Heart right ventricle (tissue), 16 donors: ENCODE results near the gene ZFTA. TPM values are rescaled to one million over a fixed set of nuclear protein-coding genes. Genes with fewer than 3 reads are reported as not detected.

ENCODE experiments used
- ATAC-seq, 8 donors: fragments of 200-7000 bp; cut with Tn5 transposase; one replicate each; pipeline ENCODE4 v1.9.1; 2020; ENCODE audit warnings: mild to moderate bottlenecking in 8 of 8, moderate library complexity in 8 of 8, moderate number of reproducible peaks in 1 of 8
- DNase-seq, 2 donors: peaks; one replicate each; pipeline ENCODE4 v3.0.0-alpha.2; 2020
- H3K27ac ChIP-seq, 10 donors: fragments of 200-600 bp; sonication (generic) in 2 of 10; one replicate each; pipeline versions ENCODE4 v1.5.0 to v1.8.0; 2020 to 2022; ENCODE audit warnings: mild to moderate bottlenecking in 3 of 10
- H3K27me3 ChIP-seq, 7 donors: fragments of 200-600 bp; one replicate each; pipeline ENCODE4 v1.8.0; 2021 to 2022; ENCODE audit warnings: mild to moderate bottlenecking in 2 of 7
- H3K36me3 ChIP-seq, 9 donors: fragments of 200-600 bp; sonication (generic) in 1 of 9; one replicate each; pipeline versions ENCODE4 v1.5.0 to v1.8.0; 2020 to 2022; ENCODE audit warnings: mild to moderate bottlenecking in 2 of 9
- H3K4me1 ChIP-seq, 9 donors: fragments of 200-600 bp; sonication (generic) in 1 of 9; one replicate each; pipeline versions ENCODE4 v1.5.0 to v1.8.0; 2020 to 2022; ENCODE audit warnings: mild to moderate bottlenecking in 4 of 9
- H3K4me3 ChIP-seq, 10 donors: fragments of 200-600 bp; sonication (generic) in 2 of 10; one replicate each; pipeline versions ENCODE4 v1.5.0 to v1.8.0; 2020 to 2022; ENCODE audit warnings: mild to moderate bottlenecking in 7 of 10, moderate library complexity in 2 of 10
- H3K9me3 ChIP-seq, 11 donors: fragments of 200-600 bp in 10 of 11; sonication (generic) in 2 of 11; one replicate each; pipeline versions ENCODE4 v1.5.0 to v1.8.0; 2013 to 2022; ENCODE audit warnings: mild to moderate bottlenecking in 2 of 11, control low read depth in 1 of 11, moderate library complexity in 1 of 11
- CTCF ChIP-seq, 9 donors: fragments of 200-600 bp; sonication (generic) in 2 of 9; IDR thresholded peaks; one replicate each; pipeline versions ENCODE4 v1.5.0 to v1.8.0; 2021 to 2022; ENCODE audit warnings: antibody characterized with exemption in 9 of 9, mild to moderate bottlenecking in 5 of 9, moderate library complexity in 1 of 9
- WGBS, 2 donors: extraction: QIAGEN DNeasy Blood & Tissue Kit; methylation state at CpG; one replicate each; pipeline ENCODE4 v1.1.7; 2013; ENCODE audit warnings: inconsistent platforms in 1 of 2; 5-methylcytosine and 5-hydroxymethylcytosine counted together
- intact Hi-C, 10 donors: fragments of 100-400 bp; cut with DNase I; formaldehyde crosslinking; loops; one replicate each; pipeline versions ENCODE4 v1.11.1 to v1.14.2; 2022
- polyA plus RNA-seq, 2 donors: library from polyadenylated mRNA; stranded (reverse); fragments of 200-250 nt; gene quantifications; one replicate each; pipeline ENCODE4 v1.2.3, GENCODE V29; 2013
- total RNA-seq, 10 donors: library from RNA; stranded (reverse); fragmentation: NEBNext Ultra II Directional in 3 of 10; extraction: Animal tissue kit (Norgen Biotek cat#: 25700) in 3 of 10; gene quantifications; one replicate each; pipeline versions ENCODE4 v1.2.1 to v1.2.4, GENCODE V29; 2021 to 2023
- donor health status: Arrhythmogenic right ventricular cardiomyopathy.
- donor health status: ischemic (EF 13 %, LVEDD 7.1; RV severe dilation, severe dysfunction).
- donor health status: healthy with polysubstance abuse.
- donor health status: DM: no; HTN: yes; CAD: no.
- donor health status: DM: no; HTN: no; CAD: no.
- donor health status: ischemic (EF 25% LVEDD 6.9; RV normal size, moderate dysfunction).
- donor health status: ischemic (EF 25% LVEDD 5.7; RV mildly dilated, moderate dysfunction).
- donor health status: healthy.
- donor health status: DM: yes; HTN: yes; CAD: no.
- donor health status: Ischemic cardiomyopathy.
- donor health status: ischemic (EF 35%, LVEDD 5.7; RV mildly dilated, moderate dysfunction).
- donor health status: nonischemic (EF 11% LVEDD 7.7; RV severe dilation, severe dysfunction).
- donor health status: DM: yes; HTN: yes; CAD: no.
- donor health status: PGD.
- donor health status: ischemic (EF 29% LVEDD 5.4; RV normal size, mild dysfunction).
- donor health status: nonischemic (EF 23%, LVEDD 6.1; RV moderate dilation, normal function).

ZFTA gene
- total and polyA plus RNA-seq, 12 donors: 4.6 to 14.3 (median 8.6) TPM

- H3K9me3 ChIP-seq: no peaks in the 10 kb centered on the region
- intact Hi-C loops: loop anchor here in 5 of 10 donors (10.0 kb wide), 3 partner anchors 54 to 384 kb away; partner anchors contain the start of gene SPINDOC (in 1 of the 5)
- no peak overlapping the region for H3K27ac ChIP-seq
- no peak for TF ChIP-seq CTCF (IDR thresholded peaks at IDR 0.05)
- H3K27me3 ChIP-seq: no peaks in the 10 kb centered on the region
- 91 to 94% methylated on average over 5 of the region's 5 CpGs for WGBS, 2 donors
- H3K4me1 ChIP-seq: peaks cover 7 to 30% (median 11%) of the 10 kb centered on the region in 9 donors
- H3K4me3 ChIP-seq: no peak overlapping the region
- DNase-seq (no peak), ATAC-seq (no peak)
- peaks cover 0 to 62% (median 16%) of the 10 kb centered on the region in 9 donors for H3K36me3 ChIP-seq
These were observed 8.0 kb downstream of the ZFTA start for GRCh38 chr11:63760487-63761079.

GRCh38 chr11:63756919-63757761 lies 11.4 kb downstream of the ZFTA start:
- WGBS, 2 donors: 94 to 99% methylated on average over 5 of the region's 5 CpGs
- Histone ChIP-seq H3K4me1 (peaks cover 0 to 6% (median 1%) of the 10 kb centered on the region in 9 donors), H3K27me3 (no peaks in the 10 kb centered on the region), H3K27ac (no peak overlapping the region), H3K9me3 (no peaks in the 10 kb centered on the region), H3K4me3 (no peak overlapping the region), H3K36me3 (peaks cover 0 to 84% (median 28%) of the 10 kb centered on the region in 9 donors)
- no peak for DNase-seq
- ATAC-seq: no peak
- TF ChIP-seq CTCF (IDR thresholded peaks at IDR 0.05): no peak
- intact Hi-C loops: no loop called here

- ATAC-seq: no peak
- no peaks in the 10 kb centered on the region for H3K27me3 ChIP-seq
- peaks cover 0 to 5% (median 0%) of the 10 kb centered on the region in 9 donors for H3K4me1 ChIP-seq
- 93 to 97% methylated on average over 4 of the region's 4 CpGs for WGBS, 2 donors
- no peak for DNase-seq
- H3K36me3 ChIP-seq: peaks cover 0 to 62% (median 29%) of the 10 kb centered on the region in 9 donors
- TF ChIP-seq CTCF (IDR thresholded peaks at IDR 0.05): no peak
- intact Hi-C loops: loop anchor here in 1 of 10 donors (10.0 kb wide), 2 partner anchors 115 to 265 kb away; no protein-coding TSS in a partner anchor
- H3K9me3 ChIP-seq: no peaks in the 10 kb centered on the region
- H3K4me3 ChIP-seq: no peak overlapping the region
- H3K27ac ChIP-seq: no peak overlapping the region
These were observed 19.0 kb downstream of the ZFTA start for GRCh38 chr11:63749624-63750023.

GRCh38 chr11:63747011-63747410 lies 21.6 kb downstream of the ZFTA start:
- Histone ChIP-seq H3K4me3 (no peak overlapping the region), H3K36me3 (peaks cover 0 to 38% (median 16%) of the 10 kb centered on the region in 9 donors), H3K27ac (no peak overlapping the region), H3K4me1 (peaks cover 0 to 5% (median 0%) of the 10 kb centered on the region in 9 donors), H3K27me3 (no peaks in the 10 kb centered on the region), H3K9me3 (no peaks in the 10 kb centered on the region)
- 75% methylated on average over 3 of the region's 3 CpGs for WGBS, 2 donors
- intact Hi-C loops: loop anchor here in 1 of 10 donors (10.0 kb wide), 2 partner anchors 112 to 262 kb away; no protein-coding TSS in a partner anchor
- no peak for DNase-seq
- ATAC-seq: no peak
- no peak for TF ChIP-seq CTCF (IDR thresholded peaks at IDR 0.05)
